ENCODE data around the gene MAPK4. TPM values are rescaled to one million over a fixed set of nuclear protein-coding genes. Genes with fewer than 3 reads are reported as not detected.

Gene MAPK4
- total and polyA plus RNA-seq, 10 of the 15 experiments (the other 5 are each of a cell fraction or from before 2014, with no cell fraction given), result 0.03 to 0.11 (median 0.06) TPM; not detected in 4

- ChIA-PET SMC1A (ENCODE audit: uncharacterized antibody, unreplicated experiment) (no interaction called here), RAD21 (ENCODE audit: unreplicated experiment) (no interaction called here), POLR2A (no interaction called here), CTCF (no interaction called here)
- Histone ChIP-seq H3K9ac (ENCODE audit: control insufficient read depth, insufficient read depth, low read length) (no peak overlapping the region), H2AFZ (ENCODE audit: control insufficient read depth, low read depth, low read length) (no peak overlapping the region), H3K36me3 (ENCODE audit: control insufficient read depth in 2 of 2, insufficient read depth in 2 of 2, low read length in 1 of 2) (no peaks in the 10 kb centered on the region), H3K27ac (ENCODE audit: control insufficient read depth, insufficient read depth) (no peak overlapping the region), H3K9me3 (replicated peaks; ENCODE audit: control insufficient read depth, insufficient read depth, low read length) (no peaks in the 10 kb centered on the region), H3K27me3 (replicated peaks in 1 of 2; ENCODE audit: control insufficient read depth in 2 of 2, insufficient read depth in 2 of 2, low read length in 1 of 2) (peaks cover 0 to 5% of the 10 kb centered on the region in 2 experiments; a peak in 3 of 4 replicates), H4K20me1 (ENCODE audit: control insufficient read depth, insufficient read depth) (no peaks in the 10 kb centered on the region), H3K79me2 (ENCODE audit: control insufficient read depth, insufficient read depth, low read length) (no peaks in the 10 kb centered on the region), H3K4me2 (ENCODE audit: control insufficient read depth, insufficient read depth) (no peak overlapping the region), H3K4me1 (ENCODE audit: control insufficient read depth, insufficient read depth, low read length) (no peaks in the 10 kb centered on the region), H3K4me3 (no peak overlapping the region)
- WGBS (ENCODE audit: insufficient coverage, insufficient replicate concordance, low lambda C conversion rate, missing lambda C conversion rate), result under 1% methylated on average over 7 of the region's 7 CpGs
- DNase-seq (ENCODE audit: low read depth, low spot score) (no peak), FAIRE-seq (no peak), ATAC-seq (no peak)
- no peak for TF ChIP-seq NFYB (IDR thresholded peaks at IDR 0.05; ENCODE audit: insufficient read depth, low read depth, low read length)
- TF ChIP-seq RAD21 (IDR thresholded peaks at IDR 0.05; ENCODE audit: insufficient read depth, low read depth, low read length), result no peak
- TF ChIP-seq STAT3 (IDR thresholded peaks at IDR 0.05; ENCODE audit: low read depth, low read length), result no peak
- TF ChIP-seq CBFB (IDR thresholded peaks at IDR 0.05; ENCODE audit: low read depth), result no peak
- no peak for TF ChIP-seq NFYA (IDR thresholded peaks at IDR 0.05; ENCODE audit: borderline replicate concordance, low read depth, low read length)
- TF ChIP-seq MXI1 (IDR thresholded peaks at IDR 0.05; ENCODE audit: low read depth, low read length), result no peak
- TF ChIP-seq FOXM1 (IDR thresholded peaks at IDR 0.05; ENCODE audit: low read depth, low read length), result no peak
- TF ChIP-seq CREM (IDR thresholded peaks at IDR 0.05; ENCODE audit: low read depth), result no peak
- no peak for TF ChIP-seq E2F8 (IDR thresholded peaks at IDR 0.05; ENCODE audit: low read depth, partially characterized antibody)
- TF ChIP-seq CEBPB (IDR thresholded peaks at IDR 0.05; ENCODE audit: borderline replicate concordance in 1 of 2, low read depth in 2 of 2, low read length in 2 of 2), result no peak
- no peak for TF ChIP-seq ETV6 (conservative IDR thresholded peaks at IDR 0.05 in 1 of 2, IDR thresholded peaks at IDR 0.05 in 1 of 2; ENCODE audit: borderline replicate concordance in 1 of 2, low read depth in 1 of 2)
- no peak for TF ChIP-seq SMAD1 (IDR thresholded peaks at IDR 0.05; ENCODE audit: low read depth, partially characterized antibody)
- TF ChIP-seq RELA (IDR thresholded peaks at IDR 0.05; ENCODE audit: borderline replicate concordance, partially characterized antibody), result no peak
- in situ Hi-C loops (cut with MboI), result no loop called here
- BruUV-seq (replicated peaks), result no TSS peak
- intact Hi-C loops (cut with micrococcal nuclease; ENCODE audit: unreplicated experiment), result no loop called here
These were observed 63.0 kb downstream of the MAPK4 start for GRCh38 chr18:50622865-50623393.

Measured in GM12878 (cell line).